Stimulated activated CD8-positive, alpha-beta memory T cell treated with anti-CD3 and anti-CD28 coated beads, Interleukin-2, amount 100 ng/mL, for 1 hour (primary cell): ENCODE results near the gene SND1.

Source experiments
- DNase-seq, 2 donors: peaks; one replicate each; pipeline ENCODE4 v3.0.0-alpha.2; 2020; ENCODE audit warnings: low read depth in 2 of 2

SND1 gene

GRCh38 chr7:128069373-128070364, 417.7 kb downstream of the SND1 start:
- DNase-seq: no peak

- no peak for DNase-seq
Observed at GRCh38 chr7:128071376-128071775, 419.4 kb downstream of the SND1 start.

- DNase-seq: no peak
Observed at GRCh38 chr7:128071801-128072200, 419.8 kb downstream of the SND1 start.

GRCh38 chr7:128073671-128074310, 421.8 kb downstream of the SND1 start:
- DNase-seq: no peak

- no peak for DNase-seq
Observed at GRCh38 chr7:128074336-128074735, 422.3 kb downstream of the SND1 start.

GRCh38 chr7:128074736-128075135, 422.7 kb downstream of the SND1 start:
- no peak for DNase-seq

- no peak for DNase-seq
Observed at GRCh38 chr7:128075242-128076095, 423.5 kb downstream of the SND1 start.

- DNase-seq: no peak
Observed at GRCh38 chr7:128076196-128076795, 424.3 kb downstream of the SND1 start.

GRCh38 chr7:128076796-128077271, 424.8 kb downstream of the SND1 start:
- DNase-seq: no peak

GRCh38 chr7:128078309-128078708, 426.3 kb downstream of the SND1 start:
- DNase-seq: no peak

- DNase-seq: no peak
Observed at GRCh38 chr7:128080169-128080568, 428.2 kb downstream of the SND1 start.

GRCh38 chr7:128081351-128081750, 429.4 kb downstream of the SND1 start:
- no peak for DNase-seq

GRCh38 chr7:128081808-128082207, 429.8 kb downstream of the SND1 start:
- DNase-seq: no peak

GRCh38 chr7:128082431-128082830, 430.4 kb downstream of the SND1 start:
- no peak for DNase-seq

- no peak for DNase-seq
Observed at GRCh38 chr7:128084896-128085608, 433.1 kb downstream of the SND1 start.

GRCh38 chr7:128090492-128090891, 438.5 kb downstream of the SND1 start:
- no peak for DNase-seq

GRCh38 chr7:128091106-128091505, 439.1 kb downstream of the SND1 start:
- no peak for DNase-seq

- no peak for DNase-seq
Observed at GRCh38 chr7:128092221-128092620, 440.2 kb downstream of the SND1 start.

- no peak for DNase-seq
Observed at GRCh38 chr7:128093614-128094570, 441.9 kb downstream of the SND1 start.

GRCh38 chr7:128094686-128095085, 442.7 kb downstream of the SND1 start:
- DNase-seq: no peak
